ENCODE measurements around the gene LASP1NB.

The LASP1NB gene

DNA sequence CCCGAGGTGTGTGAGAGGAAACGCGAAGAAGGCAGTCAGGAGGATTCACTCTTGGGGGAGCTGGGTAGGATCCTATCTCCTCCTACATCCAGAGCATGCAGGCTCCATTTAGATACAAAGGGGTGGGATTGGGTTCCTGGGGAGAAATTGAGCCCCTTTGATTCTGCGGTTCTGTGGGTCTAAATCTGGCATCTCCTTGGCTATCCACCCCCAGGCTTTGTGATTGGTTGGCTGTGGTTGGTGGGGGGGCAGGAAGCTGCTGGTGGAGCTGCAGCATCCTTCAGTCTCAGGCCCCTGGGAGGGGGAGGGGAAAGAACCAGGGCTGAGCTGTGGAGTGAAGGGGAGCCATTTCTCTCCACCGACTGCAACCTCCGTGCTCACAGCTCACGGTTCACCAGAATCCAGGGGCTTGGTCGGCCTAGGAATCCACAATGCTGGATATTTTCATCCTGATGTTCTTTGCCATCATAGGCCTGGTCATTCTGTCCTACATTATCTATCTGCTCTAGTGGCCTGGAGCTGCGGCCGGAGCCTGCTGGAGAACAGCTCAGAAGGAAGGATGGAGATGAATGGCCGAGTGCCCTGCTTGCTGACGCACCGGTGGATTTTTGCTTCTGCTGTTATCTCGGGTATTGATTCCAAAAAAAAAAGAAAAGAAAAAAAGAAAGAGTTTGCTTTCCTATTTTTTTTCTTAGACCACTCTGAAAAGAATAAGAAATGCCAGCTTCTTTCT lies at the start of gene LASP1NB:
LASP1NB (plus strand) TSS at position 352 of the 733 bp plus-strand sequence.
- peak in 1 of 2 donors; percentile 19 for DNase-seq (ENCODE audit: low read depth in 2 of 2)

DNA sequence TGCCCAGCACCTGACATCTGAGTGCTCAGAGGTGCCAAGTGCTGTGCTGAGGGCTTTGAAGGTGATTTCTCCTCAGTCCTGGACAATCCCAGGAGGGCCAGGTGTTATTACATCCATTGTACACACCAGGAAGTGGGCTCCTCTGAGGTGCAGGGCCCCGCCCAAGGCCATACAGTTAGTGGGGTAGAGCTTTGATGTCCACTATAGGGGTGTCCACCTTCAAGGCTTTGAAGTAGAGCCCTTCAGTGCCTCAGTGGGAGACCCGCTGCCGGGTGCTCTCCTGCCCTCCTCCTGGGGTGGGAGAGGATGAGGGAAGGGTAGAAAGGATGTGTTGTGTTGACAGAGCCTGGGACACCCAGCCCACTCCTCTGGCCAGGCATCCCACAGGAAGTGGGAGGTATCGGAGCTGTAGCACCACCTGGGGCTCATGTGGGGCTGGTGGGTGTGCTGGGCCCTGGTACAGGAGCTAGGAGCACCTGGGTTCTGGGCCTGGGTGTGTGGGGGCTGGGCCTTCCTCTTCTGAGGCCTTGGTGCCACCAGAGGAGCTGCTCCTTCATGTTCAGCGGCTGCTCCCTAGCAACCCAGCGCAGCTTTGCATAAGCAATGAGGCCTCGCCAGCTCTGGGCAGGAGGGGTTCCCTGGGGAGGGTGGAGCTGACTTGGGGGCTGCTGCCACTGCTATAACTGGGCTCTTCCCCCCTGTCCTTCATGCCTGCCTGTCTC lies 48.1 kb upstream of the LASP1NB start:
- DNase-seq (ENCODE audit: low read depth in 2 of 2) = no peak

- DNase-seq (ENCODE audit: low read depth in 2 of 2) = no peak
Measured at GRCh38 chr17:38879878-38880665, 45.3 kb upstream of the LASP1NB start.

GRCh38 chr17:38881600-38882191 lies 43.7 kb upstream of the LASP1NB start:
- no peak for DNase-seq (ENCODE audit: low read depth in 2 of 2)

GRCh38 chr17:38882870-38883269 lies 42.5 kb upstream of the LASP1NB start:
- DNase-seq (ENCODE audit: low read depth in 2 of 2) = no peak

DNA sequence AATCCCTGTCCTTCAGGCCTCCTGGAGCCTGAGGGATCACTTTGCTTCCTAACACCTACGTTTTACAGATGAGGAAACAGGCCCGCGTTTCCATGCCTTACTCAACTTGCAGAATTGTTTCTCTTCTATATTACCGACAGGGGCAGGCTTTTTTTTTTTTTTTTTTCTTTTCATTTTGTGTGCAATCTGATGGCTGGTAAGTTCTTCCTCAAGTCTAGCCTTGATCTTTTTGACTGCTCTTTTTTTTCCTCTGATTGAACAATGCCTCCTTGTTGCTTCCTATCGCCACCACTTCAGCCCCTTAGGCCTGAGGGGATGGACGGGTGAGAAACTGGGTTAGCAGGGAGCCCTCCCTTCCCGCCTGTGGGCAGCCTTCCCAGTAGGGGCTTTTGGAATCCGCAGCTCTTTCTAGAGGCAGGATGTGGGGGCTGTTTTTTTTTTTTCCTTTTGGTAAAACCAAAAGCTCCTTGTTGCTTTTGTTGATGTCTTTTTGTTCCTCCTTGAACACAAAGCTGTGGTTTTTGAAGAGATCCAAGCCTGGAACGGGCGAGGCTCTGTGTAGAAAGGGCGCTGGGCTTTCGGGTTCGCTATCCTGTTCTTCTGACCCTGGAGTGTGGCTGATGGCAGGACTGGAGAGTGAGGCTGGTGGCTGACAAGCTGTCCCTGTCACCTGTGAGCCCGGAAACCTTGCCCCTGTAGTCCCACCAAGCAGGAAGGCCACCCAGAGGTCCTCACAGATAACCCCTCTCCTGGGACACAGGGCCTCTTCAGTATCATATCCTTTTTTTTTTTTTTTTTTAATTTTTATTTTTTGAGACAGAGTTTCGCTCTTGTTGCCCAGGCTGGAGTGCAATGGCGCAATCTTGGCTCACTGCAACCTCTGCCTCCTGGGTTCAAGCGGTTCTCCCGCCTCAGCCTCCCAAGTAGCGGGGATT lies 41.6 kb upstream of the LASP1NB start:
- DNase-seq (ENCODE audit: low read depth in 2 of 2) = no peak

- no peak for DNase-seq (ENCODE audit: low read depth in 2 of 2)
Measured at GRCh38 chr17:38885044-38885727, 40.2 kb upstream of the LASP1NB start.

DNA sequence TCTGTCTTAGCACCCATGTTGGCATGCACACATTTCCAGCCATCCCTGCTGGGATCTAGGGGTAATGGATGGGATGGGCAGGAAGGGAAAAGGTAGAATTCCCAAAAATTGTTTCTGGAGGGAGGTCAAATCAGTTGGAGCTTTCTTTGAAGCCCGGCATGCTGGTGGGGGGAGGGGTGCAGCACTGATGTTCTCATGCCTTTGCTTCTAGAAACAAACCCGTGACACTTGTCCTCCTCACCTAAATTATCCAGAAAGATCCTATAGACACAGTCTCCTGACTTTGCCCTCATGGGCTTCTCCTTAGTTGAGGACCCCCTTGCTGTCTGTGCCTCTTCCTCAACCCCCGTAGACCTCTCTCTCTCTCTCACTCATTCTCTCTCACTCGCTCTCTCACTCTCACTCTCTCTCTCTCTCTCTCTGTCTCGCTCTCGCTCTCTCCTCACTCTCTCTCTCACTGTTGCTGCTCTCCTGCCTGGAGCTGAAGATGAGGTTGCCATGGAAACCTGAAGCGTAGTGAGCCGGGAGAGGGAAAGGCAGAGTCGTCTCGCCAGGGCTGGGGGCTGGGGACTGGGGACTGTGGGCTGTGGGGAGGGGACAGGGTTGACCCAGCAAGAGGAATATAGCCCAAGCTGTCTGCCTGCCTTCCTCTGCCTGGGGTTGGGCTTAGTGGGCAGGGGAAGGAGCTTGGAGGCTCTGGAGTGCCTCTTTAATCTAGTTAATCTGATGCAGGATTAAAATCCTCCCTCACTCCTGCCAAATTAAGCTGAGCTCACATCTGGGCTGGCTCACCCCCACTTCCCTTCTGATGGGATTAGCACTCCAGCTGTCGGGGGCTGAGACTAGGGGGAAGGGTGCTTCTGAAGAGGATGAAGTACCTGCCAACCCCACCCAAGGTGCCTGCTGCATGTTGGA lies 39.4 kb upstream of the LASP1NB start:
- DNase-seq (ENCODE audit: low read depth in 2 of 2) = no peak

DNA sequence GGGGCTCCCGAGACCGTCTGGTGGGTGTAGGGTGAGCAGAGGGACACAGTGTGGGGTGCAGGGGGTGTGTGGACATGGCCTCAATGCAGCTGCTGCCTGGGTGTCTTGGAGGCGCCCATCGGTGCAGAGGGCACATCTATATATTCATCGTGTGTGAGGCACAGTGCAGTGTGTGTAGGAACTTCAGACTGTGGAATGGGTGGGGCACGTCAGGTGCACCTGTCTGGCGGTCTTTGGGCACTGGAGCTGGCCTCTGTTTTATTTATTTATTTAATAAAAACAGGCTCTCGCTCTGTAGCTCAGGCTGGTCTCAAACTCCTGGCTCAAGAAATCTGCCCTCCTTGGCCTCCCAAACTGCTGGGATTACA lies 38.8 kb upstream of the LASP1NB start:
- DNase-seq (ENCODE audit: low read depth in 2 of 2) = no peak

GRCh38 chr17:38888842-38889241 lies 36.6 kb upstream of the LASP1NB start:
- DNase-seq (ENCODE audit: low read depth in 2 of 2) = no peak

GRCh38 chr17:38889745-38890409 lies 35.5 kb upstream of the LASP1NB start:
- no peak for DNase-seq (ENCODE audit: low read depth in 2 of 2)

- no peak for DNase-seq (ENCODE audit: low read depth in 2 of 2)
Measured at GRCh38 chr17:38890410-38890746, 35.0 kb upstream of the LASP1NB start.

DNA sequence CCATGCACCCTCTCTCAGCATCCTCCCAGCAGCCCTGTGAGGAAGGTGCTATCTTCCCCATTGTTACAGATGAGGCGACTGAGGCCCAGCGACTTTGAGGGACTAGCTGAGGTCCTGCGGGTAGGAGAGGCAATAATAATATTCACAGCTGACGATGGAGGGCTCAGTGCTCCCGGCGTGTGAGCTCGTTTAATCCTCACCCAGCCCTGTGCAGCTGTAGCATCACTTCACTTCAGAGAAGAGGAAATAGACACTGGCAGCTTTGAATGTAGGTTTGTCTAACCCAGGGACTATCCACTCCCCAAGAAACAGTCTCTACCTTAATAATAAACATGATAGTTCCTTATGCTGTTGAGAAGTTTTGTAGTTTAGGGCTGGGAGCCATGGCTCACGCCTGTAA lies 34.0 kb upstream of the LASP1NB start:
- no peak for DNase-seq (ENCODE audit: low read depth in 2 of 2)

DNA sequence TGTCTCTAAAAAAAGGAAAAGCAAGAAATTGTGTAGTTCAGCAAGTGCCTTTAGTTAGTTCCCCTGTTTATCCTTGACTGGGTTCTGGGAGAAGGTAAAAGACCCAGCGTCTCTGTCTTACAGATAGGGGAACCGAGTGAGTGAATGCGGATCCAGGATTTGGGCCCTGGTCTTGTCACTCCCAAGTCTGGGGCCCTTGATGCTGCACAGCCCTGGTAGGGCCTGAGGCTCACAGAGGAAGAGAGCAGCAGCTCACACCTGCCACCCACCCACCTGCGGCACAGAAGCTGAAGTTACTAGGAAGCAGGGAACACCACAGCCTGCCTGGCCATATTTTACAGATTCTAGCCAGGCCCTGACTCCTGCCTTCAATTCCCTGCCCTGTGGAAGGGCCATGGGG lies 33.3 kb upstream of the LASP1NB start:
- DNase-seq (ENCODE audit: low read depth in 2 of 2) = no peak

GRCh38 chr17:38892620-38893019 lies 32.8 kb upstream of the LASP1NB start:
- DNase-seq (ENCODE audit: low read depth in 2 of 2) = no peak

GRCh38 chr17:38893113-38893512 lies 32.3 kb upstream of the LASP1NB start:
- DNase-seq (ENCODE audit: low read depth in 2 of 2) = no peak

GRCh38 chr17:38893607-38894006 lies 31.8 kb upstream of the LASP1NB start:
- peak in 1 of 2 donors; percentile 27 for DNase-seq (ENCODE audit: low read depth in 2 of 2)

GRCh38 chr17:38894276-38894675 lies 31.1 kb upstream of the LASP1NB start:
- DNase-seq (ENCODE audit: low read depth in 2 of 2) = no peak

- no peak for DNase-seq (ENCODE audit: low read depth in 2 of 2)
Measured at GRCh38 chr17:38896346-38896954, 29.0 kb upstream of the LASP1NB start.
